ENCODE results near the gene BUD13. TPM values are rescaled to one million over a fixed set of nuclear protein-coding genes. Genes with fewer than 3 reads are reported as not detected.
"Not testable (repeated sequence)": the region's sequence is repeated elsewhere in the genome, so short reads cannot be mapped to it uniquely, and the experiment has no call there.

The BUD13 gene
- total RNA-seq, 1 experiment from 2014 or later: 39.4 TPM

GRCh38 chr11:116804001-116804400 is 31.2 kb upstream of the BUD13 start:
- BruUV-seq (replicated peaks): no TSS peak
- no peaks in the 10 kb centered on the region for H3K4me1 ChIP-seq (ENCODE audit: insufficient read depth, low read length, poor library complexity, severe bottlenecking)
- intact Hi-C loops (cut with micrococcal nuclease; ENCODE audit: unreplicated experiment): no loop called here
- H3K36me3 ChIP-seq (ENCODE audit: insufficient read depth, low read length, poor library complexity, severe bottlenecking): no peaks in the 10 kb centered on the region
- CTCF ChIA-PET: interaction anchor here (0.6 kb wide), 1 partner anchor 32 kb away, joined by 4 read pairs; no protein-coding TSS in a partner anchor
- no peak for DNase-seq (ENCODE audit: low spot score)
- H3K27me3 ChIP-seq (replicated peaks; ENCODE audit: insufficient read depth, low read depth, low read length, poor library complexity): no peaks in the 10 kb centered on the region
- POLR2A ChIA-PET (ENCODE audit: low non-redundant PET): no interaction called here
- H3K9me3 ChIP-seq (ENCODE audit: low read depth, low read length, poor library complexity, severe bottlenecking): no peaks in the 10 kb centered on the region
- TF ChIP-seq CTCF (conservative IDR thresholded peaks at IDR 0.05; ENCODE audit: low read depth, low read length) (no peak), EZH2 (IDR thresholded peaks at IDR 0.05; ENCODE audit: borderline replicate concordance, low read depth, low read length, poor library complexity, severe bottlenecking) (no peak)
- H3K27ac ChIP-seq (ENCODE audit: low read depth, low read length, poor library complexity, severe bottlenecking): no peak overlapping the region
- H3K4me3 ChIP-seq (ENCODE audit: low read depth, low read length, poor library complexity, severe bottlenecking): no peak overlapping the region

DNA sequence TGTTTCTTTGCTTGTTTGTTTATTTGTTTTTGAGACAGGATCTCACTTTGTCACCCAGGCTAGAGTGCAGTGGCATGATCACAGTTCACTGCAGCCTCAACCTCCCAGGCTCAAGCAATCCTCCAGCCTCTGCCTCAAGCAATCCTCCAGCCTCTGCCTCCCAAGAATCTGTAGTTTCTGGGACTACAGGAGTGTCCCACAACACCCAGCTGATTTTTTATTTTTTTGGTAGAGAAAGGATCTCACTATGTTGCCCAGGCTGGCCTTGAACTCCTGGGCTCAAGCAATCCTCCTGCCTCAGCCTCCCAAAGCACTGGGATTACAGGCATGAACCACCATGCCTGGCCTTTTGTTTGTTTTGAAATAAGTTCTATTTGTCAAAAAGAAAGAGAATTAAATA is 28.9 kb upstream of the BUD13 start:
- H3K4me1 ChIP-seq (ENCODE audit: insufficient read depth, low read length, poor library complexity, severe bottlenecking); H3K4me3 ChIP-seq (ENCODE audit: low read depth, low read length, poor library complexity, severe bottlenecking); POLR2A ChIA-PET (ENCODE audit: low non-redundant PET); intact Hi-C loops (cut with micrococcal nuclease; ENCODE audit: unreplicated experiment); BruUV-seq (replicated peaks); H3K27ac ChIP-seq (ENCODE audit: low read depth, low read length, poor library complexity, severe bottlenecking); CTCF ChIA-PET; H3K9me3 ChIP-seq (ENCODE audit: low read depth, low read length, poor library complexity, severe bottlenecking); H3K36me3 ChIP-seq (ENCODE audit: insufficient read depth, low read length, poor library complexity, severe bottlenecking); H3K27me3 ChIP-seq (replicated peaks; ENCODE audit: insufficient read depth, low read depth, low read length, poor library complexity); DNase-seq (ENCODE audit: low spot score): not testable (repeated sequence)

DNA sequence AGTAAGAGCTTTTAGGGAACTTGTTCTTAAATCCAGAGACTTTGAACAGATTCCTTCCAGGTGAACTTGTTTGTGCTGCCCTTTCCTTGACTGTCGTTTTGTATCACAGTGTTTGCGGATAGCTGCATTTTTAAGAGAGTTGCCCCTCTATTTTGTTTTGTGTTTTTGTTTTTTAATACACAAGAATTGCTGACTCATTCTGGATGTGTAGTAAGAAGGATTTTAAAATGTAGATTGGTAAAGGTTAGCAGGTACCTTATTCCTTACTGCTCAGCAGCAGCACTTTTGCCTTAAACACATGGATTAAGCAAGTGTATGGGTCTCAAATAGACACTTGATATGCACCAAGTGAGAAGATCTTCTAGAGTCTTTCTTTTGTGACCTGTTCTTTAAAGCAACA is 27.8 kb upstream of the BUD13 start:
- ChIA-PET CTCF (no interaction called here), POLR2A (ENCODE audit: low non-redundant PET) (no interaction called here)
- TF ChIP-seq EZH2 (IDR thresholded peaks at IDR 0.05; ENCODE audit: borderline replicate concordance, low read depth, low read length, poor library complexity, severe bottlenecking) (no peak), CTCF (conservative IDR thresholded peaks at IDR 0.05; ENCODE audit: low read depth, low read length) (no peak)
- BruUV-seq (replicated peaks): no TSS peak
- no peak overlapping the region for H3K27ac ChIP-seq (ENCODE audit: low read depth, low read length, poor library complexity, severe bottlenecking)
- no peaks in the 10 kb centered on the region for H3K27me3 ChIP-seq (replicated peaks; ENCODE audit: insufficient read depth, low read depth, low read length, poor library complexity)
- H3K36me3 ChIP-seq (ENCODE audit: insufficient read depth, low read length, poor library complexity, severe bottlenecking): no peaks in the 10 kb centered on the region
- intact Hi-C loops (cut with micrococcal nuclease; ENCODE audit: unreplicated experiment): no loop called here
- H3K4me3 ChIP-seq (ENCODE audit: low read depth, low read length, poor library complexity, severe bottlenecking): no peak overlapping the region
- no peaks in the 10 kb centered on the region for H3K9me3 ChIP-seq (ENCODE audit: low read depth, low read length, poor library complexity, severe bottlenecking)
- no peaks in the 10 kb centered on the region for H3K4me1 ChIP-seq (ENCODE audit: insufficient read depth, low read length, poor library complexity, severe bottlenecking)
- no peak for DNase-seq (ENCODE audit: low spot score)

- H3K4me3 ChIP-seq (ENCODE audit: low read depth, low read length, poor library complexity, severe bottlenecking): no peak overlapping the region
- H3K36me3 ChIP-seq (ENCODE audit: insufficient read depth, low read length, poor library complexity, severe bottlenecking): no peaks in the 10 kb centered on the region
- ChIA-PET CTCF (no interaction called here), POLR2A (ENCODE audit: low non-redundant PET) (interaction anchor here (0.5 kb wide), 1 partner anchor 36 kb away, joined by 3 read pairs; no protein-coding TSS in a partner anchor)
- H3K9me3 ChIP-seq (ENCODE audit: low read depth, low read length, poor library complexity, severe bottlenecking): no peaks in the 10 kb centered on the region
- intact Hi-C loops (cut with micrococcal nuclease; ENCODE audit: unreplicated experiment): no loop called here
- no peak for DNase-seq (ENCODE audit: low spot score)
- no peak overlapping the region for H3K27ac ChIP-seq (ENCODE audit: low read depth, low read length, poor library complexity, severe bottlenecking)
- TF ChIP-seq CTCF (conservative IDR thresholded peaks at IDR 0.05; ENCODE audit: low read depth, low read length) (no peak), EZH2 (IDR thresholded peaks at IDR 0.05; ENCODE audit: borderline replicate concordance, low read depth, low read length, poor library complexity, severe bottlenecking) (no peak)
- no TSS peak for BruUV-seq (replicated peaks)
- no peaks in the 10 kb centered on the region for H3K27me3 ChIP-seq (replicated peaks; ENCODE audit: insufficient read depth, low read depth, low read length, poor library complexity)
- H3K4me1 ChIP-seq (ENCODE audit: insufficient read depth, low read length, poor library complexity, severe bottlenecking): no peaks in the 10 kb centered on the region
These were observed 25.6 kb upstream of the BUD13 start for GRCh38 chr11:116798368-116798767.
